Activated CD4-positive, alpha-beta T cell treated with anti-CD3 and anti-CD28 coated beads, Interleukin-2, amount 50 U/mL, for 1 hour (primary cell): ENCODE data around the gene SORCS1.

Experiments used
- DNase-seq: peaks from one replicate; pipeline ENCODE4 v3.0.0-alpha.2; 2020

The SORCS1 gene

DNA sequence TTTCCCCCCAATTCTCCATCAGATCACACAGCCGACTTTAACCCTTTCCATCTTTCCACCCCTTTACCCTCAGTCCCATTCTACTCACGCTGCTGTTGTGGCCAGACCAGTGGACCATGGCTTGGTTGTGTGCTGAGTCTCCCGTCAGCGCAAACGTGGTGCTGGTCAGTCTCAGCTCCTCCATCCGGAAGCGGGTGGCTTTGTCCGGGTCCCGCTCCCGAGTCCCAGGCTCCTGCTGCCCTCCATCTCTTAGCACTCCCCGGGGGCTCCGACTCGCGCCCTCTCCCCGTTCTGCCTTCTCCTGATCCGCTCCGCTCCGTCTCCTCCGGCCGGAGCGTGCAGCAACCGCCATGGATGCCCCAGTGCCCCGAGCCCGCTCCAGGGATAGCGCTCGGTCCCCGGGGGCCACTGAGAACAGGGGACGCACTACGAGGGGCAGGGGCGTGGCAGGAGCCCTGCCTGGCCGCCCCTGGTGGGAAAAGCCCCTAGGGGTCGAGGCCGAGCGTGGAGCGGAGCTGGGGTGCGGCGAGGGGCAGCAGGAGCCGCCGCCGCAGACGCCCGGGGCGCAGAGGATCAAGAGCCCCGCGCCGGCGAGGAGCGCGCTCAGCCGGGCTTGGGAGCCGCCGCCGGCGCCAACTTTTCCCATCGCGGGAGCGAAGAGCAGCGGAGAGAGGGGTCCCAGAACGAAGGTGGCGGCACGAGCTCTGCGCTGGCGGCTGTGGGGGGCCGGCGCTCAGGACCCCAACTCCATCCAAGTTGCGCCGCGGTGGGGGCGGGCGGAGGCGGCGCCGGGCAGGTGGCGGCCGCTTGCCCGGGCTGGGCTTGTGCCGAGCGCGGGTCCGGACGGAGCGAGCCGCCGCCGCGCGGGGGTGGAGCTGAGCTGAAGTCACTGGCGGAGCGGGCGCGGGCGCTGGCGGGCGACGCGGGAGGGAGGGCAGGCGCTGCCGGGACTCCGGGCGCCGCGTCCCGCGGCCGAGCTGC is at the start of gene SORCS1:
SORCS1 (minus strand) TSS at position 826 of the 981 bp plus-strand sequence.
- DNase-seq = no peak

DNA sequence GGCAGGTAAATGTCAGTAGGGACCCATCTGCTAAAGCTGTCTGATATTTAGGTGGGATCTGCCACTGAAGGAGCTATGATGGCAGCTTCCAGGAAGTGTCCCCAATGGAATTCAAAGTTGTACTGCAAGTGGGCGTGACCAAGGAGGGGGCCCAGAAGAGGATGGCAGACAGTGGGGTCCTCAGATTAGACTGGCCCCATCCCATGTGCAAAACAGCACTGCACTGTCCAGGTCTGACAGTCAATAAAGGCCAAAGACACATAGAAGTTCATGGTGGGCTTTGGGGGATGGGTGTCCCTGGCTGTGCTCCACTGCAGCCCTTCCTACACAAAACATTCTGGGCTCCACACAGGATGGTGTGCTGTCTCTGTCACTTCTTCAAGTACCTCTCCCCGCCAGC is 49.8 kb upstream of the SORCS1 start:
- no peak for DNase-seq

DNA sequence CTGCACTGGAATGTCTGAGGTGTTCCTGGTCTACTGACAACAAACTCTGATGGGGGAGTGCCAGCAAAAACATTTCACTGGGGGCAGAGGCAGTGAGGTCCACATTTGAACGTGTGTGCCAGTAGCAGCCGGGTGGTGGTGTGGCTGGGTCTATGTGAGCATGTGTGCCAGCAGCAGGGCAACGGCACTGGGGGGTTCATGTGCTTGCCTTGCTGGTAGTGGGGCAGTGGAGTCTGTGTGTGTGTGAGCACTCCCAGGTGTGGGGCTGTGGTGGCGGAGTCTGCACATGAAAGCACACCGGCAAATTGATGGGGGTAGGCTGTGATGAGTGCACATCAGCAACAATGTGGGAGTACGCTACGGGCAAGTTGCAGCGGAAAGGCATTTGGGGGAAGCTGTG is 49.4 kb upstream of the SORCS1 start:
- no peak for DNase-seq

DNA sequence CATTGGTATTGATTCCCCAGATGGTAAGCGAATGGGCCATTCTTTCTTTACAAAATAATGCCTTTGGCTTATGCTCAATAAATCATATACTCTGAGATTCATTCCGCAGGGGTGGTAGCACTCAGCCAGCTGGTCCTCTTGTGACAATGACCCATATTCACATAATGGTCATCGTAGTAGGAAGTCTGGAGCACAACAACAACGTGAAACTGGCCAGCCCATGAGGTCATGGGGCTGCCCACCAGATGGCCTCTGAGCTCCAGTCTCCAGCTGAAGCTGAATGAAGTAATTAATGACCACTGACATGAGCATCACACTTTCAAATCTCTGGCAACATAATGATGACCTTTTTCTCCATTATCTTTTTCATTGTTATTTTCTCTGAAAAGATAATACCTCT is 42.3 kb upstream of the SORCS1 start:
- DNase-seq = no peak

DNA sequence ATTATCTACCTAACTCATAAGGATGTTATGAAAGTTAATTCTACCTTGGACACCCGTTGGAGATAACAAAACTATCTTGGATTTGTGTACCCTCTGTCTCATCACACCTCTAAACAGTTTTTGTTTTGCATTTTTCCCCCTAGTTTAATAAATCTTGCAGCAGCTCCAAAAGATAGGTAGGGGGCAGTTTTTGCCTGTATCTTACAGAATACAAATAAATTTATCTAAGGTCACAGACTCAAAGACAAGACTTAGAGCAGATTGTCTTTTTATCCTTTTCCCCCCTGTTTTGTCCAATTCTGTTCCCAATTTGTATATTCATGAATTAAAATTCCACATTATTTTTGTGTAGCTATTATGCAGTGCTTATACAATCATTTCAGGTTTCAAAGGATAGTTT is 5.0 kb upstream of the SORCS1 start:
- no peak for DNase-seq

DNA sequence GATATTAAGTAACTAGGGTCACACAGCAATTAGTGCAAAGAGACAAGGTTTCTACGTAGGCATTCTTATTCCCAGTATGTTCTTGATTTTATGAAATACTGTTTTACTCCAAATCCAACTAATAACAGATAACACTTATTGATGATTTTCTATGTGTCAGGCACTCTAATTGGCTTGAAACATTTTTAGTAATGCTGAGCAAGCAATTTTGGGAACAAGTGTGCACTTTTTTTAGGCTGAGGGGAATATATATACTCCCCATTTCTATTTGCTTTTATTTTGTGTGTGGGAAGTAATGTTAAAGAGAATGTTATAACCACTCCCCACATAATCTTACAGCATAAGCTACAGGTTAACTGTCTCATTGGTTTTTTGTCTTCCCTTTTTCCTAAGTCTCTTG is 4.2 kb upstream of the SORCS1 start:
- DNase-seq = no peak

DNA sequence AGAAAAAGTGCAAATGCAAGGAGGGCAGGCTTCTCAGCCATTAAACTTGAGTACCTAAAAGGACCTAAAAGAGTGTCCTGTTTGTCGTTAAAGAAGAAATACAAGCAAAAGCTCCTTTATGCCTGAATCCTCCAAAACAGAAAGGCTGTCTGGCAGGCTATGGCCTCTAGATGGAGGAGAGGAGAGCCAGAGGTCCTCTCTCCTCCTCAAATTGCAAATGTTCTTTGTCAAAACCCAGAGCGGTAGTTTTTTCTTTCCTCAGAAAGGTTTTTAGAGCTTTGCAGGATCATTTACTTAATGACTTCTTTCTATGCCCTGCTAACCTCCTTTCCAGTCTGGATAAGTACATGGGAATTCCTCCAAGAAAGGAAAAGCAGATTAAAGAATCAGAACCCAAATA is 1.9 kb upstream of the SORCS1 start:
- DNase-seq = no peak

DNA sequence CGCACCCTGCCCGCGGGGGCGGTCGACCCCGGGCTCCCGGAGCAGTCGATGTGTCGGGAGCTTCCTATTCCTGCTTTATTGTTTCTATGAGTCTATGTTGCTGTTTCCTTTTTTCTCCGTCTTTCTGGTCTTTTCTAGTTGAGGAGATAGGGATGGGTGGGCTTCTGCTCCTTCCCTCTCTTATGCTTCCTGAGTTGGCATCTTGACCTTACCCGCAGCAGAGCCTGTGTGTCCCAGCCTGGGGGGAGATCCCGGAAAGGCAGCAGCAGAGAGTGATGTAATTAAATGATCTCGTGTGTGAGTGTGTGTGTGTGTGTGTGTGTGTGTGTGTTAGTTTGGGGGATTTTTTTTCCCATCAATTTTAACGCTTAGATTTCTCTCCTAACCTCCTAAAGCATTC is 486 bp upstream of the SORCS1 start:
- no peak for DNase-seq

DNA sequence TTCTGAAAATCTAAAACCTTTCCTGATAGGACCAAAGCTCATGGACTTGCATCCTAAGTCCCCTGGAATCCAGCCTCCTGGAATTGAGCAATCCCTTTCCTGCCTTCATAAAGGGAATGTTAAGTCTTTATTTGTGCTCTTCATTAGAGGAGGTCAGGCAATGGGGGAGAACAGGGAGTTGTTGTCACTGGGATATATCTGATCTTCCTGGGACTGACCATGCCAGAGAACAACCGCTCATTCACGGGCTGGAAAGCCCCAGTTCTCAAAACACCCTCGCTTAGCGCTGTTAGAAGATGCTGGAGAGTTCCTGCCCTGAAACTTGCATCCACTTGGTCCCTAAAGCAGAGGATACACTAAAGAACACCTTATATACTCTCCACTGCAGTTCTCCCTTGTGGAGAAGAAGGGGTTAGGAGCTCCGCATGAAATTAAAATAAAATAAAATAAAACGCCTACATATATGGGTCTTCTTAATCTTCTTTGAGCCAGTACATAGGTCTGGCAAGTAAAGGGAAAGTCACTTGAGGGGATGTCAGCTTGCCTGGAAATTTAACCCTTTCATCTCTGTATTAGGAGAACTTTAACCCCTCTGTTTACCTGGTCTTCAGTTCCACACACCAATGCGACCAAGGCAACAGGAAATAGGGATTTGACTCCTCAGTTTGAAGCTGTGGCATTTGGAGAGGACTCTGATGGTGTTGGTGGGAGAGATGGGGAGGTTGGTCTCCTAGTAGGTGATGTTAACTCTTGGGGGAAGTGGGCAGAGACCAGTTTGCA is 1.2 kb downstream of the SORCS1 start:
- DNase-seq = no peak

DNA sequence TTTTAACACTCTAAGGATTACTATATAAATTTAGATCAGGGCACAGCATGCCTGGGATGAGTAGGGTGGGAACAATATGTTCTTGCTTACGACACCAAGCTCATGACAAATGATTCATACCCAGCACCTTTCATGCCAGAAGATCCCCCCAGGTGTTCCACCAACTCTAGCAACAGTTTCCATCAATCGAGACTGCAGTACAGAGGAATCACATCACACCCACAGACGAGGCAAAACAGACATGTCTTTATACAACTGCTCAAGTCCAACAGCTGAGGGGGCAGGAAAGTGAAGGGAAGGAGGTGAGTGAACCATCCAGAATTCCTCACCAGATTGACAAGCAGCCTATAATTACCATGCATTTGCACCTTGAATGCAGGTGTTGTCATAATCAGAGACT is 3.6 kb downstream of the SORCS1 start:
- DNase-seq = no peak

DNA sequence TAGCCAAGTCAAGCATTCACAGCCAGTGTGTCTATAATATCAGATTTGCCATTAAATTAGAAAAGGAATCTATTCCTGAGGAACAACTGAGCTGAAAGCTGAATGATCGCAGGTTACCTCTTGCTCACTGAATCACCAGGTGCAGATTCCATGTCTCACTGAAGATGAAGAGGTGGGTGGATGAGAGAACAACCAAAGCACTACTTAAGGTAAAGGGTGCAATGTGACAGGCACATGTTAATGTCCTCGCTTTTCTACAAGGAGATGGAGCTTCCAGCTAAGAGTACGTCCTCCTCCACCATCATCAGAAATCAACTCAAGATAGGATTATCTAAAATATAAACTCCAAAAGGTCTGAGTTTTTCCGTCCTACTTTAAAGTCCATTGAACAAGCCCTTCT is 4.6 kb downstream of the SORCS1 start:
- DNase-seq = no peak

DNA sequence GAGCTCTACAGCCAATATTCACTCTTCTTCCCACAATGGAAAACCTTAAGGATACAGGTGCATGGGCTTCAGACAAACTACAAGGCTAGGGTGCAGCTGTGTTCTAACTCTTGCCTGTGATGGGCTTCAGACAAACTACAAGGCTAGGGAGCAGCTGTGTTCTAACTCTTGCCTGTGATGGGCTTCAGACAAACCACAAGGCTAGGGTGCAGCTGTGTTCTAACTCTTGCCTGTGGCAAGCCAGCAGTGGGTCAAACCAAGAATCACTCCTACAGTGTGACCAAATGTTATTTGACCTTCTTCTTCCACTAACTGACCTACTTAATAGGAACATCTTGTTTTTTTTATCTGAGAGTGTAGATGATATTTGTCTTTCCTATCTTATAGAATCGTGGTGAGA is 7.4 kb downstream of the SORCS1 start:
- DNase-seq = no peak

DNA sequence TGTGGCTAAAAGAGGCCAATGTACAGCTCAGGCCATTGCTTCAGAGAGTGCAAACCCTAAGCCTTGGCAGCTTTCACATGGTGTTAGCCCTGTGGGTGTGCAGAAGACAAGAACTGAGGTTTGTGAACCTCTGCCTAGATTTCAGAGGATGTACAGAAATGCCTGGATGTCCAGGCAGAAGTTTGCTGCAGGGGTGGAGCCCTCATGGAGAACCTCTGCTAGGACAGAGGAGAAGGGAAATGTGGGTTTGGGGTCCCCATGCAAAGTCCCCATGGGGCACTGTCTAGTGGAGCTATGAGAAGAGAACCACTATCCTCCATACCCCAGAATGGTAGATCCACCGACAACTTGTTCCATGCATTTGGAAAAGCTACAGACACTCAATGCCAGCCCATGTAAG is 12.4 kb downstream of the SORCS1 start:
- DNase-seq = no peak

DNA sequence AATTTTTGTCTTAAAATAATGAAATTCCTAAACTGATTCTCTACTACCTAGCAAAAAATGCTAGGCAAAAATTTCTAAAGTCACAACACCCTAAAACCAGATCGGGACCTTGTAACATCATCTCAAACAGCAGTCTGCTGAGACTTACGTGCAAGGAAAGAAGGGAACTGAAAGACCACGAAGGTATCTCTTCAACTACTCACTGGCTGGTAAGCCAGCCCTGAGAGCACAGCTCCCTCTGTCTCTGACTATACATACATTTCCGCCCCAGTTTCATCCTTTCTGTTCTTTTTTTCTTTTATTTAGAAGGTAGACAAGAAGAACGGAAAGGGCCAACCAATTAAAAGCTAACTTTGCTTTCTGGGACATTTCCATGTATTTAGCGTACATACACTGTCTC is 15.6 kb downstream of the SORCS1 start:
- no peak for DNase-seq

DNA sequence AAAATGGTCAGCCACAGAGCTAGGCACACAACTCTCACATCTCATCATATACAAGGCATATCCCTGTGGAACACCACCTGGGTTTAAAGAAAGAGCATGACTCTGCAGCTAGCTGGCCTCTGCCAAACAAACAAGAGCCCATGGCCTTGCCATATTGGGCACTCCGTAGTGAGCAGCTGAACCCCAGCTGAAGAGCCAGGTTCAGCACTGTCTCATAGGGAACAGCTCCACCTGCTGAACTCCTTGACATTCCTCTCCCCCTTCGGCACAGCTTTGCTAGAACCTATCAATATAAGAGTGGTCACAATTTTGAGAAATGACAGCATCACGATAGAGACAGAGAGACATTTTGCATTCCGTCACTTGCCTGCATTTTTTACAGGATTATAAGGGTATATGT is 20.0 kb downstream of the SORCS1 start:
- no peak for DNase-seq

DNA sequence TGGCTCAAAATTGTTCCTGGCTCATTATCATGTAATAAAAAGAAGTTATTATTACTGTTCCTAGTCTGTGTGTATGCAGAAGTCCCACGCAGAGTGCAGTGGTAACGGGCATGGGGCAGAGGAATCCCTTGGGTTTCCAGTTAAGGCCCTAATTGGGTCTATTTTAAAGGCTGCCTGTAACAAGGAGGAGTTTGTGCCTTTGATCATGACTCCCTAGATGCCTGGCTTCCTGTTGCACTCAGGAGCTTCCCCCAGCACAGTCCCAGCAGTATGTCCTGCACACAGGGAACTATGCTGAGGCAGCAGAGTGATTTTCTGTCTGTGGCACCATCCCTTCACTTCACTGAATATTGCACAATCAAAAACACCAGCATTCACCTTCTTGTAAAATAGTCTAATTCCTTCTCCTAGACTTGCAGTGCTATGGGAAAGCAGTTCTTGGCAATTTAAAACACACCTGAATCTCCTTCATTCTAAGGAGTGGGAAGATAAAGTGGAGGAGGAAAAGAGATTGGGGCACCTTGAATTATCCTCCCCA is 22.9 kb downstream of the SORCS1 start:
- no peak for DNase-seq

DNA sequence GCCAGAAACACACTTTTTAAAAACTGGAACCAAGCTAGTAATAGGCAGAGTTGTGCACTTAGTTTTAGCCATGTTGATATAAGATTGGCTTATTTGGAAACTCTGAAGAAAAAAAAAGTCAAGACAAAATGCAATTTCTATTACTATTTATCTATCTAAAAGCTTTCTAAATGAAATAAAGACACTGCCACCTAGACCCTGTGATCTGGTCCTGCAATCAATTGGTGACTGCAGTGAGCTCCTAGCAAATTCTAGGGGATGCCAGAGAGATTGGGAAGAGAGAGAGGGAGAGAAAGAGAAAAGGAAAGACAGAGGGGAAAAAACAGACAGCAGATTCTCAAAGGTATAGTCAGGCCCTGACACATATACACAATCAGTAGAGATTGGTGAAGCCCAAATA is 25.3 kb downstream of the SORCS1 start:
- no peak for DNase-seq

DNA sequence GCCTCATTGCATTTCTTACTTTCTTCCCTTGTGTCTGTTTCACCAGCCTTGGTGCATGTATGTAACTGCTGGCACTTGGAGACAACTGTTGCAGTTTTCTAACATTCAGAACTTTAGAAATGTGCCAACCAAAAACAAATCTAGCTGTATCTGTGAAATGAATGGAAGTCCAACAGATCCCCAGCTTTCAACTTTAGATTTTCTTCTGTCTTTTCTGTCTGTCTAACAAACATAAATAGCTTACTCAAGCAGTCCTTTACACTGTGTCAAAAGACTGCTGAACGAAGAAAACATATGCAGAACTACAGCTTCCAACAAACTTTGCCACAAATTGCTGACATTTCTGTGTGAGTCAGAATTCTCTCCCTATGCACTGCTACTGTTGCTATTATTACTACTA is 30.9 kb downstream of the SORCS1 start:
- DNase-seq = no peak

DNA sequence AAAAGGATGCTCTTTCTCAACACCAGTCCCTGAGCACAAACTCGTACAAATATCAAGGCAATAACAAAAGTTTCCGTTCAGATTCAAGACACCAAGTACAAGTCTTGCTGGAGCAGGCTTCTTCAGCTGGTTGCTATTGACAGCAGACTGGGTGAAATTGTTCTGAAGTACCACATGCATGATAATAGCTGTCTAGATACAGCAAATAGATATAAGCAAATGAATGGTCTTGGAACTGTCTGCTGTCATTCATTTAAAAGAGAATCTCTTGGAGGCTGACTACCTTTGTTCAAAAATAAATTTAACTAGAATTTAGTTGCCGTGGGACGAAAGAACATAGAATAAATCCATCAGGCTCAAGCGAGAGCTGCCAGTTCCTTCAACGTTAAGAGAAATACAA is 35.5 kb downstream of the SORCS1 start:
- no peak for DNase-seq

DNA sequence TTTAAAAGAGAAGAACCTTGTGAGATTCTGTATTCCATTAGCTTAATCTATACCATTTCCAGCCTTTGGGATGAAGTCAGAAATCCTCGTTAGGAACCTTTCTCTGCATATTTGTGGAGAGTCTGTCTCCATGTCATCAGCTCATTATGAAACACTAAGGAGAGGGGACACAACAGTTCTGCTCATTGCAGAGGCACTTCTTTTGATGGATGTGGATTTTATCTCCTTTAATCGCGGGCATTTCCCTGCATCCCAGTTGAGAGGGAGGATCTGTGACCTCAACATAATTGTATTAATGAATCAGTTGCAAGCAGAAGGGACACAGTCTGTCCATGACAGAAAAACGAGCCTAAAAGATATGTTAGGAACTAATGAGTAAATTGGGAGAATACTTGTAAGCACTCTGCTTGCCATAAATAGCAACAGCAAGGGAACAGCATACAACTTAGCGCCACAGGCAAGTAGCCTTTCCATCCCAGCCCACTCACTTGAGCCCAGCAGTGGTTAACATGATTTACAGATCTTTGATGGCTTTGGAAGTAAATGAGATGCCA is 37.9 kb downstream of the SORCS1 start:
- DNase-seq = no peak

DNA sequence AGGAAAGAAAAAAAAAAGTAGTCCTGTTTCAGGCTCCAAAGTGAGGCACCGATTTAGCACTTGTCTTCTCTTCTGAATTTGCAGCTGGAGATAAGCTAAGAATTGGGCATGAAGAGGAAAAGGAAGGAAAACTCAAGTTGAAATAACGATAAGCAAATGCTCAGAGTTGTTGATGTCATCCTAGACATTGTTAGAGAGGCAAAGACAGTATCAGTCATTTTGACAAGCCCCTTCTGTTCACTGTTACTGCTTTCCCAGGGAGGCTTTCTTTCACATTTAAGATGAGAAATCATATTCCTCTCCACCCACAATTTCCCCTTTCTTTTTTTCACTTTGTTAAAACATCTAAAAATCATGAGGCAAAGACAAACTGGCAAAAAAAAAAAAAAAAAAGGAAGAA is 41.8 kb downstream of the SORCS1 start:
- DNase-seq = no peak

DNA sequence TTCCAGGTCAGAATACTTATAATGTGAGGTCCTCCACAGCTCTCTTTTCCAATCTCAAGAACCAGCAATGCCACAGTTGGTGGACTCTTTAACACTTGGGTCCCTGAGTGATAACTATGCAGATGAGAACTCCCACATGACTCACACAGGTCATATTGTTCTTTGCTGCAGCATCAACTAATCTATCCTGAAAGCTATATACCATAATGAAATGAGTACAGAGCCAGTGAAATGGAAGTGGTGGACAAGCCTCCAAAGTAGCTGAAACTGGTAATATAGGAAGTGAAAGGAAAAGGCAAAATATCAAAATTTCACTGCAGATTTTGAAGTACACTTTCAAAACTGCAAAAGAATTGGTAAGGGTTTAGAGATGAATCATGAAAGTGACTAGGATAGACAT is 45.6 kb downstream of the SORCS1 start:
- DNase-seq = no peak

DNA sequence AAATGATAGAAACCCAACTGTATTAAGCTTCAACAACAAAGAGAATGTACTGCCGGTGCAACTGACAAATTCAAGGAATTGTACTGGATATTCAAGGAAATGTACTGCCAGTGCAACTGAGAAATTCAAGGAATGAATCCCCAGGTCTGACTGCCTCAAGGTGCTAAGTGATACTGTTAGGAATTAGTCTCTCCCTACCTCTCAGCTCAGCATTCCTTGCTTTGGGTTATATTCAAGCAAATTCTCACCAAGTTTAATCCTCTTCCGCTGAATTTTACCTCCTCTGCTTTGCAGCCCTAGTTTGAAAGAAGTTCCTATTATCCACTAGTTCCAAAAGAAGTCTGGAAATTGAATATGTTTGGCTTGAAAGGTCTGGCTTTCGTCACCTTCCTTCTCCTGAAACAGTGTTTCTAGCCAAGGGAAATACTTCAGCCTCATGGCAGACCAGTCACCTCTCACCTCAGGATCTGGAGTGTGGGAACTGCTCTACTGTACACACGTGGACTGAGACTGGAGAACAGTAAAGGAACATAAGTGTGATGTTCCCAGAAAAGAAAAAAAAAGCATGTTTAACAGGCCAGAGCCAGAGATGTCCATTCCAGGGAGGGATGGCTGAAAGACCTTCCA is 60.4 kb downstream of the SORCS1 start:
- no peak for DNase-seq
